CD8-positive, alpha-beta memory T cell (primary cell): ENCODE results near the gene KLK14. TPM values are rescaled to one million over a fixed set of nuclear protein-coding genes. Genes with fewer than 3 reads are reported as not detected.

Experiments used
- CTCF ChIA-PET: fragments of 350-600 bp; sonication (Branson Sonifier 250); formaldehyde crosslinking; loops from one replicate; lab custom pipeline; 2021; ENCODE audit warnings: antibody characterized with exemption; lab: Charles Lee
- POLR2A ChIA-PET: fragments of 350-600 bp; sonication (Branson Sonifier 250); formaldehyde crosslinking; loops from one replicate; lab custom pipeline; 2021; ENCODE audit warnings: antibody characterized with exemption; lab: Charles Lee
- DNase-seq, 5 donors: peaks; one replicate each; pipeline versions ENCODE4 v3.0.0 to v3.0.0-alpha.2; 2020 to 2022; ENCODE audit warnings: mixed read lengths in 1 of 5
- H3K27ac ChIP-seq: one replicate; pipeline ENCODE4 v1.7.0; 2013; ENCODE audit warnings: low read depth, mild to moderate bottlenecking, low read length, moderate library complexity
- H3K27me3 ChIP-seq: 2 replicates; pipeline ENCODE4 v1.7.0; 2013; ENCODE audit warnings: low read length, mild to moderate bottlenecking; ENCODE audit not compliant: insufficient read depth, poor library complexity, severe bottlenecking
- H3K36me3 ChIP-seq: 2 replicates; pipeline ENCODE4 v1.7.0; 2013; ENCODE audit warnings: mild to moderate bottlenecking, low read length, moderate library complexity; ENCODE audit not compliant: insufficient read depth
- H3K4me1 ChIP-seq: 2 replicates; pipeline ENCODE4 v1.7.0; 2013; ENCODE audit warnings: mild to moderate bottlenecking, low read length, moderate library complexity; ENCODE audit not compliant: insufficient read depth
- H3K4me3 ChIP-seq: 2 replicates; pipeline ENCODE4 v1.7.0; 2013; ENCODE audit warnings: mild to moderate bottlenecking, low read length
- H3K9me3 ChIP-seq: 2 replicates; pipeline ENCODE4 v1.7.0; 2013; ENCODE audit warnings: mild to moderate bottlenecking, low read length
- H3K27ac Mint-ChIP-seq, 8 donors: one replicate each; pipeline ENCODE4 v1.8.0; 2020 to 2021; ENCODE audit warnings: mixed read lengths in 8 of 8, mild to moderate bottlenecking in 6 of 8, inconsistent platforms in 3 of 8, moderate library complexity in 3 of 8
- H3K27me3 Mint-ChIP-seq, 2 donors: one replicate each; pipeline ENCODE4 v1.8.0; 2020 to 2021; ENCODE audit warnings: mixed read lengths in 2 of 2, mild to moderate bottlenecking in 1 of 2, moderate library complexity in 1 of 2
- H3K36me3 Mint-ChIP-seq, 3 donors: one replicate each; pipeline ENCODE4 v1.8.0; 2020 to 2021; ENCODE audit warnings: mixed read lengths in 3 of 3, inconsistent platforms in 1 of 3, mild to moderate bottlenecking in 1 of 3
- H3K4me1 Mint-ChIP-seq, 3 donors: one replicate each; pipeline ENCODE4 v1.8.0; 2020 to 2021; ENCODE audit warnings: mixed read lengths in 3 of 3, inconsistent platforms in 1 of 3, mild to moderate bottlenecking in 1 of 3
- H3K4me3 Mint-ChIP-seq, 7 donors: one replicate each; pipeline ENCODE4 v1.8.0; 2020 to 2021; ENCODE audit warnings: mixed read lengths in 7 of 7, mild to moderate bottlenecking in 6 of 7, moderate library complexity in 4 of 7, inconsistent platforms in 2 of 7
- H3K9me3 Mint-ChIP-seq, 5 donors: one replicate each; pipeline ENCODE4 v1.8.0; 2020 to 2022; ENCODE audit warnings: mixed read lengths in 5 of 5, mild to moderate bottlenecking in 3 of 5, moderate library complexity in 2 of 5, inconsistent platforms in 1 of 5
- polyA plus RNA-seq: library from polyadenylated mRNA; unstranded; fragments of 300-500 nt; fragmentation: Illumina TruSeq; gene quantifications from one replicate; pipeline ENCODE4 v1.2.3, GENCODE V29; 2021
- total RNA-seq, 2 experiments: library from RNA; stranded (reverse); gene quantifications; one replicate each; pipeline ENCODE4 v1.2.3, GENCODE V29; 2021

KLK14 gene
- total and polyA plus RNA-seq, 3 experiments from 2014 or later = 0.26 to 0.31 TPM; not detected in 1

- ChIA-PET CTCF (no interaction called here), POLR2A (no interaction called here)
- DNase-seq = no peak
- Histone ChIP-seq H3K9me3 (no peaks in the 10 kb centered on the region), H3K4me1 (no peaks in the 10 kb centered on the region), H3K27me3 (peaks cover 3% of the 10 kb centered on the region), H3K4me3 (no peak overlapping the region), H3K27ac (no peak overlapping the region), H3K36me3 (no peaks in the 10 kb centered on the region)
- no peaks in the 10 kb centered on the region for H3K4me1 Mint-ChIP-seq
- no peaks in the 10 kb centered on the region for H3K36me3 Mint-ChIP-seq
- H3K27me3 Mint-ChIP-seq = peaks cover 18 to 48% of the 10 kb centered on the region in 2 donors
- no peak overlapping the region for H3K27ac Mint-ChIP-seq
- no peak overlapping the region for H3K4me3 Mint-ChIP-seq
- H3K9me3 Mint-ChIP-seq = no peaks in the 10 kb centered on the region
Observed at GRCh38 chr19:51055866-51056265, 26.8 kb downstream of the KLK14 start.

- H3K36me3 ChIP-seq = no peaks in the 10 kb centered on the region
- Mint-ChIP-seq H3K4me3 (no peak overlapping the region), H3K27me3 (peaks cover 9 to 28% of the 10 kb centered on the region in 2 donors), H3K9me3 (peaks cover 0 to 13% (median 6%) of the 10 kb centered on the region in 5 donors), H3K4me1 (no peaks in the 10 kb centered on the region), H3K36me3 (peaks cover 0 to 4% (median 0%) of the 10 kb centered on the region in 3 donors), H3K27ac (no peak overlapping the region)
- POLR2A ChIA-PET = no interaction called here
- no peaks in the 10 kb centered on the region for H3K9me3 ChIP-seq
- peaks cover under 1% of the 10 kb centered on the region for H3K27me3 ChIP-seq
- H3K4me3 ChIP-seq = no peak overlapping the region
- DNase-seq = no peak
- H3K4me1 ChIP-seq = no peaks in the 10 kb centered on the region
- CTCF ChIA-PET = no interaction called here
- no peak overlapping the region for H3K27ac ChIP-seq
Observed at GRCh38 chr19:51047031-51047335, 35.7 kb downstream of the KLK14 start.

DNA sequence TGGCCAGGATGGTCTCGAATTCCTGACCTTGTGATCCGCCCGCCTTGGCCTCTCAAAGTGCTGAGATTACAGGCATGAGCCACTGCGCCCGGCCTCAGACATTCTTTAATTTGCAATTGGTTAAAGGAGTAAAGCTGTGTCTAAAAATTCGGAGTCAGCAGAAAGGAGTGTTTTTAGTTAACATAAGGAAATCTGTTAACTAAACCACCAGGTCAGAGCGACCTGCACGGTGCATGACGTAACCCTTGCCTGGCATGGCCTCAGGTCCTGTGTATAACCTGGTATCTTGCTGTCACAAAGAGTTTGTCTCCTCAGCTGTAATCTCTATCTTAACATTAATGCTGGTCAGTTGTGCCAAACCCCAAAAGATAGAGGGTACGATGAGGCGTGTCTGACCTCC lies 38.4 kb downstream of the KLK14 start:
- peaks cover 12 to 15% of the 10 kb centered on the region in 2 donors for H3K27me3 Mint-ChIP-seq
- H3K27ac Mint-ChIP-seq = no peak overlapping the region
- CTCF ChIA-PET = no interaction called here

DNA sequence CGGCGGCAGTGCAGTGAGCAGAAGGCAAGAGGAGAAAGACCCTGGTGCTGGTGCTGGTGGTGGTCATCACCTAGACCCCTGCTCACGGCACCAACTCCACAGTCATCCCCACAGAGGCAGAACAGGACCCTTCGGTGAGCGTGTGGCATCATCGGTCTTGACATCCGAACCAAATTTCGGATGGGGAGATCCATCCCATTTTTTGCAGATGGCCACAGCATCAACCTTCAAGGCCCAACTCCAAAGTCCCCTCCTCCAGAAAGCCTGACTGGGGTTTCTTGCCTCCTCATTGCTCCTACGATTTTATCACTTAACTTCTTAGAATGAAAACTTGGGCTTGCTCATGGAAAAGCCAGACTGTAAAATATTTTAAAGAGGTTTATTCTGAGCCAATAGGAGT lies 39.2 kb downstream of the KLK14 start:
- no peaks in the 10 kb centered on the region for H3K9me3 ChIP-seq
- H3K27ac Mint-ChIP-seq = no peak overlapping the region
- CTCF ChIA-PET = no interaction called here
- H3K27me3 Mint-ChIP-seq = peaks cover 9 to 13% of the 10 kb centered on the region in 2 donors
- H3K4me3 Mint-ChIP-seq = no peak overlapping the region
- H3K27me3 ChIP-seq = no peaks in the 10 kb centered on the region
- peaks cover 0 to 2% (median 0%) of the 10 kb centered on the region in 5 donors for H3K9me3 Mint-ChIP-seq
- no peak for DNase-seq
- H3K4me3 ChIP-seq = no peak overlapping the region
- H3K36me3 Mint-ChIP-seq = no peaks in the 10 kb centered on the region
- no peaks in the 10 kb centered on the region for H3K36me3 ChIP-seq
- H3K4me1 Mint-ChIP-seq = no peaks in the 10 kb centered on the region
- POLR2A ChIA-PET = no interaction called here
- no peaks in the 10 kb centered on the region for H3K4me1 ChIP-seq
- H3K27ac ChIP-seq = no peak overlapping the region

More for the DNA sequence above, 38.4 kb downstream of the KLK14 start:
- Histone ChIP-seq H3K9me3 (no peaks in the 10 kb centered on the region), H3K4me1 (no peaks in the 10 kb centered on the region), H3K36me3 (no peaks in the 10 kb centered on the region), H3K27me3 (no peaks in the 10 kb centered on the region), H3K27ac (no peak overlapping the region), H3K4me3 (no peak overlapping the region)
- peaks cover 0 to 6% (median 3%) of the 10 kb centered on the region in 5 donors for H3K9me3 Mint-ChIP-seq
- no peak overlapping the region for H3K4me3 Mint-ChIP-seq
- H3K36me3 Mint-ChIP-seq = no peaks in the 10 kb centered on the region
- no peaks in the 10 kb centered on the region for H3K4me1 Mint-ChIP-seq
- POLR2A ChIA-PET = no interaction called here
- DNase-seq = no peak

- Mint-ChIP-seq H3K27me3 (peaks cover 6 to 8% of the 10 kb centered on the region in 2 donors), H3K9me3 (no peaks in the 10 kb centered on the region), H3K27ac (no peak overlapping the region), H3K4me3 (no peak overlapping the region), H3K36me3 (no peaks in the 10 kb centered on the region), H3K4me1 (no peaks in the 10 kb centered on the region)
- POLR2A ChIA-PET = no interaction called here
- Histone ChIP-seq H3K27me3 (no peaks in the 10 kb centered on the region), H3K4me3 (no peak overlapping the region), H3K36me3 (no peaks in the 10 kb centered on the region), H3K27ac (no peak overlapping the region), H3K9me3 (no peaks in the 10 kb centered on the region), H3K4me1 (no peaks in the 10 kb centered on the region)
- CTCF ChIA-PET = no interaction called here
- no peak for DNase-seq
Observed at GRCh38 chr19:51040151-51040550, 42.5 kb downstream of the KLK14 start.

GRCh38 chr19:51036519-51036918 lies 46.2 kb downstream of the KLK14 start:
- peaks cover 27 to 30% of the 10 kb centered on the region in 2 donors for H3K27me3 Mint-ChIP-seq
- Histone ChIP-seq H3K36me3 (no peaks in the 10 kb centered on the region), H3K4me1 (no peaks in the 10 kb centered on the region), H3K9me3 (no peaks in the 10 kb centered on the region), H3K27me3 (no peaks in the 10 kb centered on the region), H3K27ac (no peak overlapping the region), H3K4me3 (no peak overlapping the region)
- H3K4me1 Mint-ChIP-seq = no peaks in the 10 kb centered on the region
- CTCF ChIA-PET = no interaction called here
- H3K9me3 Mint-ChIP-seq = no peaks in the 10 kb centered on the region
- no peak overlapping the region for H3K4me3 Mint-ChIP-seq
- DNase-seq = no peak
- H3K27ac Mint-ChIP-seq = no peak overlapping the region
- POLR2A ChIA-PET = no interaction called here
- no peaks in the 10 kb centered on the region for H3K36me3 Mint-ChIP-seq

DNA sequence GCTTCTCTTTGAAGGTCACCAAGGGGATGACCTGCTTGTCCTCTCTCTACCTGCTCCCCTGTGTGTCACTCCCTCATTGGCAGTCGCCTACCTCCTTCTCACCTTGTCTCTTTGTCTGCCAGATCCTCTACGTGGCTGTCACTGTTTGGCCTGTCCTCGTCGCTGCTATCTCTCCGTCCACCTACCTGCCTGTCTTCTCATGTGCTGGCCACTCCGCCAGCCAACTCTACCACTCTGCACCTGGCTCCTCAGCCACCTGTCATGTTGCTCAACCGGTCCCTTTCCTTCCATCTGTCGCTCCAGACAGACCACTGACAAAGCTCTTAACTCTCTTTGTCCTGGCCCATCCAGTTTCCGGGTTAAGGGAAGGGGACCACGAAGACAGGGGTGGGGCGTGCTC lies 48.0 kb downstream of the KLK14 start, which contains the start of gene KLK12:
Gene KLK12 (minus strand): TSS at position 299 of the 400 bp plus-strand sequence. CDS start 381 bp downstream, outside the sequence.
- Mint-ChIP-seq H3K4me1 (no peaks in the 10 kb centered on the region), H3K27me3 (peaks cover 34 to 40% of the 10 kb centered on the region in 2 donors), H3K27ac (peak within 1 kb of the TSS in 2 of 8 donors; percentile 16 to 31)

DNA sequence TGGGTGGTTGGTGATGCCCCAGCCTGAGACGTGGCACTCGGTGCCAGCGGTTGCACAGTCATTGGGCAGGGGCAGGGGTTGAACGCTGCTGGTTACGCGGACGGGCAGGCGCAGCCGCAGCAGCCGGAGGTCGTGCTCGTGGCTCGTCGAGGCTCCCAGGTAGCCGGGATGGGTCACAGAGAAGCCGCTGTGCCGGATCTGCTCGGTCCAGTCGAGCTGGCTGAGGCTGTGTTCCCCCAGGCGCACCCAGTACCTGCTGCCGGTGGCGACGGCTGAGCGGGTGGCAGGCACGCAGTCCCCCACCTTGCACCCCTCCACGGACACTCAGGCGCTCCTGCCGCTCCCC lies 50.8 kb downstream of the KLK14 start:
- H3K4me3 Mint-ChIP-seq = no peak overlapping the region
- CTCF ChIA-PET = no interaction called here
- Histone ChIP-seq H3K36me3 (no peaks in the 10 kb centered on the region), H3K27me3 (peaks cover 5% of the 10 kb centered on the region), H3K27ac (no peak overlapping the region), H3K4me1 (no peaks in the 10 kb centered on the region), H3K4me3 (no peak overlapping the region), H3K9me3 (no peaks in the 10 kb centered on the region)
- no peaks in the 10 kb centered on the region for H3K36me3 Mint-ChIP-seq
- H3K9me3 Mint-ChIP-seq = no peaks in the 10 kb centered on the region
- DNase-seq = no peak
- peak overlapping the region in 1 of 8 donors; percentile 62 for H3K27ac Mint-ChIP-seq
- no peaks in the 10 kb centered on the region for H3K4me1 Mint-ChIP-seq
- H3K27me3 Mint-ChIP-seq = peaks cover 41 to 46% of the 10 kb centered on the region in 2 donors
- POLR2A ChIA-PET = no interaction called here

More for the DNA sequence above, 48.0 kb downstream of the KLK14 start, which contains the start of gene KLK12:
- Histone ChIP-seq H3K4me1 (no peaks in the 10 kb centered on the region), H3K27me3 (no peaks in the 10 kb centered on the region), H3K9me3 (no peaks in the 10 kb centered on the region), H3K4me3 (no peak within 1 kb of the TSS), H3K36me3 (no peaks in the 10 kb centered on the region), H3K27ac (no peak within 1 kb of the TSS)
- Mint-ChIP-seq H3K36me3 (no peaks in the 10 kb centered on the region), H3K4me3 (no peak within 1 kb of the TSS), H3K9me3 (no peaks in the 10 kb centered on the region)
- no peak for DNase-seq
- POLR2A ChIA-PET = no interaction called here
- CTCF ChIA-PET = no interaction called here
